Brain microvascular endothelial cell (primary cell): ENCODE data around the gene ZBED1.
"Not testable (repeated sequence)": the region's sequence is repeated elsewhere in the genome, so short reads cannot be mapped to it uniquely, and the experiment has no call there.

ENCODE experiments used
- DNase-seq: peaks from one replicate; pipeline ENCODE4 v3.0.0-alpha.2; 2020
- H3K27ac ChIP-seq: fragments of 250-450 bp; sonication (Bioruptor Pico); 2 replicates; pipeline ENCODE4 v1.5.1; 2020; ENCODE audit warnings: mild to moderate bottlenecking, moderate library complexity
- H3K27me3 ChIP-seq: fragments of 250-450 bp; sonication (Bioruptor Pico); replicated peaks from 2 replicates; pipeline ENCODE4 v1.5.1; 2020; ENCODE audit warnings: mild to moderate bottlenecking
- H3K36me3 ChIP-seq: fragments of 250-450 bp; sonication (Bioruptor Pico); replicated peaks from 2 replicates; pipeline ENCODE4 v1.5.1; 2020; ENCODE audit warnings: mild to moderate bottlenecking
- H3K4me3 ChIP-seq: 2 replicates; pipeline ENCODE4 v1.5.1; 2011; ENCODE audit warnings: low read depth, mild to moderate bottlenecking, control low read depth, low read length, moderate library complexity
- in situ Hi-C: cut with HindIII; loops from 2 replicates; pipeline ENCODE4 v1.10.0; 2017; ENCODE audit warnings: low sequenced_read_pairs, low pct_ligation_motif_present
- TF ChIP-seq, protein P1 (sequence below): IDR thresholded peaks from 2 replicates; pipeline ENCODE4 v1.5.1; 2011; ENCODE audit warnings: low read depth, mild to moderate bottlenecking, moderate library complexity, low read length, control low read depth, inconsistent platforms; ENCODE audit errors: missing control alignments

ZBED1 gene

DNA sequence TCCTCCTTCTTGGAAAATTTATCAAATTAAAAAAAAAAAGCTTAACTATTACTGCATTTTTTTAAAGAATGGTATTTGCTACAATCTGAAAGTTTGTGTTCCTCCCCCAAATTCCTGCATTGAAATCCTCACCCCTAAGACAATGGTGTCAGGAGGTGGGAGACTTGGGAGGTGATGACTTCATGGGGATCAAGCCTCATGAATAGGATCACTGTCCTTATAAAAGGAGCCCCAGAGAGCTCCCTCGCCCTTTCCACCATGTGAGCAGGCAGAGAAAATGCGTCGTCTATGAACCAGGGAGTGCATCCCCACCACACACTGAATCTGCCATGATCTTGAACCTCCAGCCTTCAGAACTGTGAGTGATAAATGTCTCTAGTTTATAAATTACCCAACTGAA lies 38.0 kb downstream of the ZBED1 start:
- no peak for DNase-seq
- Histone ChIP-seq H3K27me3 (no peaks in the 10 kb centered on the region), H3K4me3 (no peak overlapping the region), H3K27ac (no peak overlapping the region), H3K36me3 (no peaks in the 10 kb centered on the region)
- in situ Hi-C loops = no loop called here
- TF ChIP-seq, protein P1, sequence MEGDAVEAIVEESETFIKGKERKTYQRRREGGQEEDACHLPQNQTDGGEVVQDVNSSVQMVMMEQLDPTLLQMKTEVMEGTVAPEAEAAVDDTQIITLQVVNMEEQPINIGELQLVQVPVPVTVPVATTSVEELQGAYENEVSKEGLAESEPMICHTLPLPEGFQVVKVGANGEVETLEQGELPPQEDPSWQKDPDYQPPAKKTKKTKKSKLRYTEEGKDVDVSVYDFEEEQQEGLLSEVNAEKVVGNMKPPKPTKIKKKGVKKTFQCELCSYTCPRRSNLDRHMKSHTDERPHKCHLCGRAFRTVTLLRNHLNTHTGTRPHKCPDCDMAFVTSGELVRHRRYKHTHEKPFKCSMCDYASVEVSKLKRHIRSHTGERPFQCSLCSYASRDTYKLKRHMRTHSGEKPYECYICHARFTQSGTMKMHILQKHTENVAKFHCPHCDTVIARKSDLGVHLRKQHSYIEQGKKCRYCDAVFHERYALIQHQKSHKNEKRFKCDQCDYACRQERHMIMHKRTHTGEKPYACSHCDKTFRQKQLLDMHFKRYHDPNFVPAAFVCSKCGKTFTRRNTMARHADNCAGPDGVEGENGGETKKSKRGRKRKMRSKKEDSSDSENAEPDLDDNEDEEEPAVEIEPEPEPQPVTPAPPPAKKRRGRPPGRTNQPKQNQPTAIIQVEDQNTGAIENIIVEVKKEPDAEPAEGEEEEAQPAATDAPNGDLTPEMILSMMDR = no peak

DNA sequence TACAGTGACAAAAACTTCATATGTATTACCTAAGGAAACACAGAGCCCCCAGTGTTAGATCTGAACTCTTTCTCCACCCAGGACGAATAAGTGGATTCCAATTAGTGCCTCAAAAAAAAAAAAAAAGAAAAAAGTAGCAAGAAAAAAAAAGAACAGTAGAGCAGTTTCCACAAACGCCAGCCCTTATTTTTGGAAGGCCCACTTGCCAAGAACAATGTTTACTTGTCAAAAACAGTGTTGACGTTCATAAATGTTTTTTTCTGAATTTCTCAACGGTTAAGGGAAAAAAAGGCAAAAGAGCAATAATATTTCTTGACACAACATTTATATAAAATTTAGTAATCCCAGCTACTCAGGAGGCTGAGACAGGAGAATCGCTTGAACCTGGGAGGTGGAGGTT lies 38.7 kb downstream of the ZBED1 start:
- DNase-seq = no peak

DNA sequence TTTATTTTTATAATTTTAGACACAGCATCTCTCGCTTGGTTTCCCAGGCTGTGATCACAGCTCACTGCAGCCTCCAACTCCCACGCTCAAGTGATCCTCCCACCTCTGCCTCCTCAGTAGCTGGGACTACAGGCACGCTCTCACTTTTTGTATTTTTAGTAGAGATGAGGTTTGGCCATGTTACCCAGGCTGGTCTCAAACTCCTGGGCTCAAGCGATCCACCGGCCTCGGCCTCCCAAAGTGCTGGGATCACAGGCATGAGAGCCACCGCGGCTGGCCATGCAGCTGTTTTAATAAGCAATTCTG lies 39.1 kb downstream of the ZBED1 start:
- TF ChIP-seq, protein P1 = no peak
- DNase-seq = no peak
- no peak overlapping the region for H3K27ac ChIP-seq
- in situ Hi-C loops = no loop called here
- no peaks in the 10 kb centered on the region for H3K27me3 ChIP-seq
- H3K4me3 ChIP-seq = no peak overlapping the region
- H3K36me3 ChIP-seq = no peaks in the 10 kb centered on the region

More for the DNA sequence above, 38.7 kb downstream of the ZBED1 start:
- Histone ChIP-seq H3K27ac (no peak overlapping the region), H3K4me3 (no peak overlapping the region), H3K27me3 (no peaks in the 10 kb centered on the region), H3K36me3 (no peaks in the 10 kb centered on the region)
- TF ChIP-seq, protein P1 = no peak
- in situ Hi-C loops = no loop called here

DNA sequence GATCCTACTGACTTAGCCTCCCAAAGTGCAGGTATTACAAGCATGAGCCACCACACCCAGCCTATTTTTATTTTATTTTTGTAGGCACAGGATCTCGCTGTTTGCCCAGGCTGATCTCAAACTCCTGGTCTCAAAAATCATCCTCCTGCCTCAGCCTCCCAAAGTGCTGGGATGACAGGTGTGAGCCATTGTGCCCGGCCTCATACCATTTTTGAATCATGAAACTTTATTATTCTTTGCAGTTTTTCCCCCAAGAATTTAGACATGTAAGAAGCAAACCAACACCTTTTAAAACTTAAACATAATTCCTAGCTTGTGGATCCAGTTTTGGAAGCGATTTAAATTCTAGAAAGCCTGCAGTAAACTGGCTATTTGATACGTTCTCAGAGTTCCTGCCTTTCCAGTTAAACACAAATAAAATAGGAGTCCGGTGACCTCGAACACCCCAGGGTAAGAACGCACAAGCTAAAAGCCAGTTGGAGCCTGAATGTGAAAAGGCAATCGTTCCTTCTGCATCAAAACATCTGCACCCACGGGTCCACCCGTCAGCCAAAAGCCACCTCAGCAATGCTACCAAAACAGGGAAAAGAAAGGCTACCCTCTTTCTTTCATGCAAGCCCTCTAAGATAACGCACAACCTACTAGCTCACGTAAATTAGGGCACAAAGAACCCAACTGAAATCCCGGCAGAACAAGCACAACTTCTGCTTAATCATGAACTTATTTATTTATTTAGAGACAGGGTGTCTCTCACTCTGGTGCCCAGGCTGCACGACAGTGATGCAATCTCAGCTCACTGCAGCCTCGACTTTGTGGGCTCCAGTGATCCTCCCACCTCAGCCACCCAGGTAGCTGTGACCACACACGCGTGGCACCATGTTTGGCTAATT lies 39.7 kb downstream of the ZBED1 start:
- DNase-seq, H3K4me3 ChIP-seq, H3K27ac ChIP-seq, H3K27me3 ChIP-seq, in situ Hi-C loops, H3K36me3 ChIP-seq: not testable (repeated sequence)

DNA sequence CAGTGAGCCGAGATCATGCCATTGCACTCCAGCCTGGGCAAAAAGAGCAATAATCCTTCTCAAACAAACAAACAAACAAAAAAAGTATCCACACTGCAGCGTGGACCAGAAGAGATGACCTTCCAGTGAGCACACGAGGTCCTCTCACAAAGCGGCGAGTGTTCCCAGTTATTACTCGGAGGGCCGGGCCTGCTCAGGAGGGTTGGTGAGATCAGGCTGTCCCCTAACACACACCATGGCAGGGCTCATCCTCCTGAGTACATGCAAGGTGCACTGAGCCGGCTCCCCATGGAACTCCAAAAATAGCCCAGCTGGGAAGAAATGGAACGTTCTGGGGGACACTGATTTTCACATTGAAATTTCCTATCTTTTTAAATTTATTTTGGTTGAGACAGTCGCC lies 40.7 kb downstream of the ZBED1 start:
- in situ Hi-C loops, H3K36me3 ChIP-seq, DNase-seq, H3K27me3 ChIP-seq, H3K27ac ChIP-seq, H3K4me3 ChIP-seq: not testable (repeated sequence)

DNA sequence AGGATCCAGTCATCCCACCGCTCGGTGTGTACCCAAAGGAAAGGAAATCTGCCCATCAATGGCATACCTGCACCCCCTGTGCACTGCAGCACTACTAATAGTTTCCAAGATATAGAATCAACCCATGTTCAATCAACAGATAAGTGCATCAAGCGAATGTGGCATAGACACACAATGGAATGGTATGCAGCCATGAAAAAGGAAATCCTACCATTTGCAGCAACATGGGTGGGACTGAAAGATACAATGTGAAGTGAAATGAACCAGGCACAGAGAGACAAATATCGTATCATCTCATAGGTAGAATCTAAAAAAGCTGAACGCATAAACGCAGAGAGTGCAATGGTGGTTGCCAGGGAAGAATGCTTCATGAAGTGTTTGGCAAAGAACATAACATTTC lies 42.5 kb downstream of the ZBED1 start:
- in situ Hi-C loops = no loop called here
- H3K27me3 ChIP-seq = no peaks in the 10 kb centered on the region

More for the DNA sequence above, 42.5 kb downstream of the ZBED1 start:
- no peak for DNase-seq
- TF ChIP-seq, protein P1 = no peak
- H3K4me3 ChIP-seq = no peak overlapping the region
- H3K36me3 ChIP-seq = no peaks in the 10 kb centered on the region
- H3K27ac ChIP-seq = no peak overlapping the region
